Subcutaneous adipose tissue (tissue), 4 donors: ENCODE data around the gene LRRC7. TPM values are rescaled to one million over a fixed set of nuclear protein-coding genes. Genes with fewer than 3 reads are reported as not detected.

Source experiments
- total RNA-seq, 4 donors: library from RNA; depleted of rRNA; stranded (reverse); fragments of >200 nt; gene quantifications; one replicate each; pipeline ENCODE4 v1.1.0, GENCODE V29; 2016
- TF ChIP-seq, protein P1 (sequence below): fragments of 450-650 bp; IDR thresholded peaks from one replicate; pipeline ENCODE4 v1.5.1; 2016; ENCODE audit warnings: low read depth, mild to moderate bottlenecking, control low read depth, antibody characterized with exemption, moderate library complexity

Gene LRRC7
- total RNA-seq, 4 donors from 2014 or later, result not detected

GRCh38 chr1:69710484-69711189 is 142.9 kb downstream of the LRRC7 start:
- TF ChIP-seq, protein P1, sequence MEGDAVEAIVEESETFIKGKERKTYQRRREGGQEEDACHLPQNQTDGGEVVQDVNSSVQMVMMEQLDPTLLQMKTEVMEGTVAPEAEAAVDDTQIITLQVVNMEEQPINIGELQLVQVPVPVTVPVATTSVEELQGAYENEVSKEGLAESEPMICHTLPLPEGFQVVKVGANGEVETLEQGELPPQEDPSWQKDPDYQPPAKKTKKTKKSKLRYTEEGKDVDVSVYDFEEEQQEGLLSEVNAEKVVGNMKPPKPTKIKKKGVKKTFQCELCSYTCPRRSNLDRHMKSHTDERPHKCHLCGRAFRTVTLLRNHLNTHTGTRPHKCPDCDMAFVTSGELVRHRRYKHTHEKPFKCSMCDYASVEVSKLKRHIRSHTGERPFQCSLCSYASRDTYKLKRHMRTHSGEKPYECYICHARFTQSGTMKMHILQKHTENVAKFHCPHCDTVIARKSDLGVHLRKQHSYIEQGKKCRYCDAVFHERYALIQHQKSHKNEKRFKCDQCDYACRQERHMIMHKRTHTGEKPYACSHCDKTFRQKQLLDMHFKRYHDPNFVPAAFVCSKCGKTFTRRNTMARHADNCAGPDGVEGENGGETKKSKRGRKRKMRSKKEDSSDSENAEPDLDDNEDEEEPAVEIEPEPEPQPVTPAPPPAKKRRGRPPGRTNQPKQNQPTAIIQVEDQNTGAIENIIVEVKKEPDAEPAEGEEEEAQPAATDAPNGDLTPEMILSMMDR, result no peak

- TF ChIP-seq, protein P1, result no peak
Measured at GRCh38 chr1:69711190-69711930, 143.6 kb downstream of the LRRC7 start.

DNA sequence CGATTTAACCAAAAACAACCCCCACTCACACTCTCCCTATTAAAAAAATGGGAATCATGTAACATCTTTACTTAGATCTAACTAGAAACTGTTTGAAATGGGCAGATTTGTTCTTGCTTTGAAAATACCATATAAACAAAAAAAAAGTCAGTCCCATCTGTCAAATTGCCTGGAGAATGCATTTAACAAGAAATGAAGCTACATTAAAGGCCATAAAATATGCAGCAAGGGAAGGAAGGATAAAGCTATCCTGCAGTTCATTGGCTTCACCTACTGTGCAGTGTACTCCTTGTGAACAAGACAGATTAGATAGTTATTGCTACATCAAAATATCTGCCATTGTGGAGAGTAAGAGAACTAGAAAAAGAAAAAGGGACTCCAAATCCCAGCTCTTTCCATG is 160.5 kb downstream of the LRRC7 start:
- TF ChIP-seq, protein P1, result no peak

GRCh38 chr1:69733061-69733460 is 165.3 kb downstream of the LRRC7 start:
- TF ChIP-seq, protein P1, result no peak

GRCh38 chr1:69737527-69738185 is 169.9 kb downstream of the LRRC7 start:
- TF ChIP-seq, protein P1, result no peak

GRCh38 chr1:69738458-69739250 is 170.9 kb downstream of the LRRC7 start:
- TF ChIP-seq, protein P1, result no peak

GRCh38 chr1:69739251-69739605 is 171.5 kb downstream of the LRRC7 start:
- TF ChIP-seq, protein P1, result no peak
